Measurements from ENCODE around the gene SESTD1.

DNA sequence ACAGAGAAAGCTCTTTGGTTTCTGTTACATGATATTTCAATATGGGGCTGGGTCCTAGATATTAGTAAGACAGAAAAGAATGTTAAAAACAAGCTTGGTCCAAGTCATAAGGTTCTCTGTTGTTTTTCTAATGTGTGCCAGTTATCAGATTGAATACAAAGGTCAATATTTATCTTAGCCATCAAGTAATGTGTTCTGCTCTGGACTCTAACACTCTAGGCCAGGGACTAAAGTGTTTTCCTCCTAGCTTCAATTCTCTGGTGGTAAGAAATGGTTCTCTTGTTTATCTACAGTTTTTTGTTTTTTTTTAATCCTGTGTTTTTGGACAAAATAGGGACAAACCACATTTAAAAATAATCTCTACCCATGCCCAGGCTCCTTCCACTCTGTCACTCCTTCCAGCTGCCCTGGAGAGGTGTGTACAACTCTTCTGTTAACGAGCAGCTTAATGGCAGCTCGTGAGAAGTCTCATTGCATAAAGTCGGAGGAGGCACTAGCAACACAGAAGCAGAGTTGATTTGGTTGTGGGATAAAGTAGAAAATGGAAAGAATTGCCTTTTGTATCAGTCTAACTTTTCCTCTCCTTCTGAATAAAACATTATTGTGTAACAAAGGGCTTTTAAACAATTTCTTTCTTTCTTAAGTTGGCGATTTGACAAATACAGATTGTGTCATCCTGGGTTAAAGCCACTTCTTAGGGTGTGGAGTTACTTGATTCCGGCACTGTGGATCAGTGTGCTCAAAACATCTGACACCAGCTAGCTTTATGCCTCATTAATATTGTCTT lies 8.0 kb upstream of the SESTD1 start:
- TF ChIP-seq, protein P1, sequence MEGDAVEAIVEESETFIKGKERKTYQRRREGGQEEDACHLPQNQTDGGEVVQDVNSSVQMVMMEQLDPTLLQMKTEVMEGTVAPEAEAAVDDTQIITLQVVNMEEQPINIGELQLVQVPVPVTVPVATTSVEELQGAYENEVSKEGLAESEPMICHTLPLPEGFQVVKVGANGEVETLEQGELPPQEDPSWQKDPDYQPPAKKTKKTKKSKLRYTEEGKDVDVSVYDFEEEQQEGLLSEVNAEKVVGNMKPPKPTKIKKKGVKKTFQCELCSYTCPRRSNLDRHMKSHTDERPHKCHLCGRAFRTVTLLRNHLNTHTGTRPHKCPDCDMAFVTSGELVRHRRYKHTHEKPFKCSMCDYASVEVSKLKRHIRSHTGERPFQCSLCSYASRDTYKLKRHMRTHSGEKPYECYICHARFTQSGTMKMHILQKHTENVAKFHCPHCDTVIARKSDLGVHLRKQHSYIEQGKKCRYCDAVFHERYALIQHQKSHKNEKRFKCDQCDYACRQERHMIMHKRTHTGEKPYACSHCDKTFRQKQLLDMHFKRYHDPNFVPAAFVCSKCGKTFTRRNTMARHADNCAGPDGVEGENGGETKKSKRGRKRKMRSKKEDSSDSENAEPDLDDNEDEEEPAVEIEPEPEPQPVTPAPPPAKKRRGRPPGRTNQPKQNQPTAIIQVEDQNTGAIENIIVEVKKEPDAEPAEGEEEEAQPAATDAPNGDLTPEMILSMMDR (IDR thresholded peaks at IDR 0.05): no peak
- TF ChIP-seq POLR2A (IDR thresholded peaks at IDR 0.05): no peak
